H1 (cell line): ENCODE data around the gene ADAMTS14. TPM values are rescaled to one million over a fixed set of nuclear protein-coding genes. Genes with fewer than 3 reads are reported as not detected.

Experiments used
- BACH1 ChIP-seq: IDR thresholded peaks from 2 replicates; pipeline ENCODE4 v1.6.1; 2012; ENCODE audit warnings: low read length, improper control_type of control experiment
- CTCF ChIP-seq, 3 experiments: IDR thresholded peaks; 1 replicate in 2 of 3; 2 replicates in 1 of 3; pipeline versions ENCODE4 v1.5.1 to v1.6.1; 2011; ENCODE audit warnings: low read length in 3 of 3, mild to moderate bottlenecking in 3 of 3, inconsistent platforms in 2 of 3, low read depth in 1 of 3, moderate library complexity in 1 of 3; ENCODE audit not compliant: insufficient read depth in 1 of 3; ENCODE audit errors: control extremely low read depth in 1 of 3
- HDAC6 ChIP-seq: IDR thresholded peaks from one replicate; pipeline ENCODE4 v1.7.1; 2012; ENCODE audit warnings: low read depth, mild to moderate bottlenecking, inconsistent platforms, low read length, moderate library complexity
- KDM1A ChIP-seq: fragments of 200-600, 300-600 bp; sonication (generic); IDR thresholded peaks from 2 replicates; pipeline ENCODE4 v1.7.1; 2016; ENCODE audit warnings: mild to moderate bottlenecking, low read length, borderline replicate concordance
- SIX5 ChIP-seq: IDR thresholded peaks from 2 replicates; pipeline ENCODE4 v1.6.1; 2011; ENCODE audit warnings: mild to moderate bottlenecking, low read depth, low read length
- SP4 ChIP-seq: IDR thresholded peaks from 2 replicates; pipeline ENCODE4 v1.6.1; 2012; ENCODE audit warnings: low read length, inconsistent platforms
- polyA plus RNA-seq, 7 experiments: library from polyadenylated mRNA; depleted of rRNA in 3 of 7; stranded (reverse) in 5 of 7; unstranded in 2 of 7; fragments of >200 nt in 5 of 7; fragments of 200-250 nt in 2 of 7; gene quantifications; 1 replicate in 5 of 7; 2 replicates in 1 of 7; 4 replicates in 1 of 7; pipeline versions ENCODE4 v1.2.1 to v1.2.3, GENCODE V29; 2011 to 2013; ENCODE audit warnings: missing spikeins in 2 of 7, mixed read lengths in 2 of 7
- total RNA-seq: library from RNA; stranded (reverse); fragmentation: NEBNext Ultra II Directional; extraction: Animal tissue kit (Norgen Biotek cat#: 25700); gene quantifications from 2 replicates; pipeline ENCODE4 v1.2.1, GENCODE V29; 2021

ADAMTS14 gene
- total and polyA plus RNA-seq, 2 of the 8 experiments (the other 6 are each of a cell fraction or from before 2014, with no cell fraction given): 2.0 to 2.3 TPM

GRCh38 chr10:70760271-70760787 lies 88.0 kb downstream of the ADAMTS14 start (continued):
- TF ChIP-seq CTCF (IDR thresholded peaks at IDR 0.05; ENCODE audit: control extremely low read depth in 1 of 3, insufficient read depth in 1 of 3, low read depth in 1 of 3, low read length in 3 of 3): no peak
- TF ChIP-seq BACH1: no peak
- no peak for TF ChIP-seq SIX5
- no peak for TF ChIP-seq KDM1A
- TF ChIP-seq SP4: no peak
- no peak for TF ChIP-seq HDAC6
- TF ChIP-seq, all 59 proteins: peak for 0
